Activated naive CD8-positive, alpha-beta T cell treated with anti-CD3 and anti-CD28 coated beads, Interleukin-2, amount 50 U/mL, for 16 hours (primary cell): Measurements from ENCODE around the gene DOCK1.

Experiments used
- DNase-seq: peaks from one replicate; pipeline ENCODE4 v3.0.0-alpha.2; 2020; ENCODE audit warnings: low read depth, low spot score

The DOCK1 gene

DNA sequence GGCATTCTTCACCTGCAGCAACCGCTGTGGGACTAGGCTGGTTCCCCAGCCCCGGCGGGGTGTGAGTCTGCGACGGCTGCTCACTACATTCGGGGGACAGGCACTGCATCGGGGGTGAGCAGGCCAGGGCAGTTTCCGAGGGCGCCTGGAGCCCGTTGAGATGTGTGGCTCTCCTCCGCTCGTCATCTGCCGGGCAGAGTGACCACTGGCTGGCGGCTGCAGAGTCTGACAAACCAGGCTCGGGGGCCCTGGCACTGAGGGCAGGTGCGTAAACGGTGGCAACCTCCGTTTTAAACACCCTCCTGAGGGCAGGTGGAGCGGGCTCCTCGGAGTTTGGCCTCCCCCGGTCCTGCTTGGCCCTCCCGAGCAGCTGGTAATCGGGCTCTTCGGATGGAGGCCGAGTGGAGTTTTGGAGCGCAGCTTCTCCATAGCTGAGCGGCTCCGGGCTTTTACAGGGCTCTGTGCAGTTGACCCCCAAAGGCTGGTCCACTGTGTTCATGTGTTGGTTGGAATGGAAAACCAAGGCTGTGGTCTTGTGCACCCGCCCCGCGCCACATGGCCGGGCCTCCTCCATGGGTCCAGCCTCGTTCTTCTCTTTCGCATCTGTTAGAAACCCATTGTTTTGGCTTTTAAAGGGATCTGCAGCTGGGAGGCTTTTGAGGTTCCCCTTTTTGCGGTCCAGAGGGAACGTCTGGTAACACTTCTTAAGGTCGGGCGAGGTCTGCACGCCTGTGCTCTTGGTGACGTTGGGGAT is 270.3 kb downstream of the DOCK1 start:
- no peak for DNase-seq

- DNase-seq = no peak
Measured at GRCh38 chr10:127176649-127177048, 271.4 kb downstream of the DOCK1 start.

DNA sequence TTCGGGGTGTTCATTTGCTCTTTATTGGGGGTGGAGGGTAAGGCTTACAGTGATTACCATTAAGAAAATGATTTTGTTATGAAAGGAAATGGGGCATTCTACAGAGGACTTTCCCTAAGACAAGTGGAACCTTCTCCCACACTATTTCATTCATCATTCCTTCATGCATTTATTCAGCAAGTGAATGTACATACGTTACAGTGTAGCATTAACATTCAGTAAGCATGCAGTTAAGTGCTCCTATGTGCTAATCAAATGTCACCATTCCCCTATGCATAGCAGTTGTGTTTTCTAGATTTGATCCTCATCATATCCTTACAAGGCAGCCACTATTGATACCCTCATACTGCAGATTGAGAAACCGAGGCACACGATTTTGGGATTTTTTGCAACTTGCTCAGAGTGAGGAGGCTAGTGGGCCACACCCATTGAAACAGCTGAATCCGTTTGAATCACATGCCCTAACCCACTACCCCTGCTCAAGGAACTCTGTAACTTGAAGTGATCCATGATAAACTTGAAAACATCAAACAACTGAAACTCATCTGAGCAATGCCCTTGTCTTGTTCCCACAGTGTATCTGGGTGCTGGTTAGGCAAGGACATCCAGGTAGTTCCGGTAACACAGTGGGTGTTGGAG is 274.5 kb downstream of the DOCK1 start:
- no peak for DNase-seq

DNA sequence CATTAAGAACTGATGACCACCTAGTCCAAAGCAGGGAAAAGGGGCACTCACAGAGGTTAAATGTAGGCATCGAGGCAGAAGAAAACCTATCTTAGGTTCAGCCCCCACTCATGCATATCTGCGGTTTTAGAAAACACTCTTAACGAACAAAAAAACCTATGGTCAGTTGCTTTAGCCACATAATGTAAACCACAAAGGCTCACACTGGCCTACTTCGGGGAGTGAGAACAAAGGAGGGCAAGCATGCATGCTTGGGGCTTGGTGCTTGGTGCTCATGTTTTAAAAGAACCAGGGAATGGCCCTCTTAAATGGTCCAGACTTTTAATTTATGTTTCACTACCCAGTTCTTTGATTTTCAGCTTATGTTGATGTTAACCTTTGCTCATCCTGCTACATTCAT is 276.9 kb downstream of the DOCK1 start:
- DNase-seq = no peak

DNA sequence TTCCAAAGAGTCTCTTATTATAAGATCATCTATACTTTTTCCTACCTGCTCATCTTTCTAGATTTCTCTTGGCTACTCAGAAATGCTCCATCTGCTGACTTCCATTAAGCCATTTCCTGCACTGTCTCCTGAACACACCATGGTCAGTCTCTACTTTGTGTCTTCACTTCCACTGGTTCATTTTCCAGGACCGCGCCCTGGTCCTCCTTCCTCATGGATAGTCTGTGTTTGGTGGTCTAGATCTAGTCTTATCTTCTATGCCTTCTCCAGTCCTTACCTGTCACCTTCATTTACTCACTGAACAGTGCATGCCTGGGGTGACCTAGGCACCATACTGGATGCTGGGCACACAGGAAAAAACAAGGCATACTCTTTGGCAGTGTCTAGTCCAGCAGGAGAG is 279.4 kb downstream of the DOCK1 start:
- DNase-seq = no peak

- no peak for DNase-seq
Measured at GRCh38 chr10:127186813-127187212, 281.6 kb downstream of the DOCK1 start.

DNA sequence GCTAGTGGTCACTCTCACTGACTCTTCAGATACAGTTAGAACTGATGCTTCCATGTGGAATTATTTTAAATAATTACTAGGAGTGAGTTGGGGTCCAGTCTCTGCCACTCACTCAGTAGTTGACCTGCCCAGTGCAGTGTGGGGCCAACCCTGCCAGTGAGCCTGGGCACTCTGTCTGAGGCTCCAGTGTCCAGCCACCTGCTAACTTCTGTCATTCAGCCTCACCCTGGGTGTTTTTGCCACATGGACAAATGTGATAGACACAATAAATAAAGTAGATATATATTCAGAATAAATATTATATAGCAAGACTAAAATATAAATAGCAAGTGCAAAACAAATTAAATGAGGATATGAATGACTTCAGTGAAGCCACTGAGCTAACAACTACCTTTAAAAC is 284.0 kb downstream of the DOCK1 start:
- no peak for DNase-seq

GRCh38 chr10:127190427-127190826 is 285.2 kb downstream of the DOCK1 start:
- no peak for DNase-seq

GRCh38 chr10:127193125-127193524 is 287.9 kb downstream of the DOCK1 start:
- DNase-seq = no peak

- no peak for DNase-seq
Measured at GRCh38 chr10:127194111-127194510, 288.9 kb downstream of the DOCK1 start.

- no peak for DNase-seq
Measured at GRCh38 chr10:127194599-127194998, 289.4 kb downstream of the DOCK1 start.

GRCh38 chr10:127195041-127195506 is 289.8 kb downstream of the DOCK1 start:
- no peak for DNase-seq

DNA sequence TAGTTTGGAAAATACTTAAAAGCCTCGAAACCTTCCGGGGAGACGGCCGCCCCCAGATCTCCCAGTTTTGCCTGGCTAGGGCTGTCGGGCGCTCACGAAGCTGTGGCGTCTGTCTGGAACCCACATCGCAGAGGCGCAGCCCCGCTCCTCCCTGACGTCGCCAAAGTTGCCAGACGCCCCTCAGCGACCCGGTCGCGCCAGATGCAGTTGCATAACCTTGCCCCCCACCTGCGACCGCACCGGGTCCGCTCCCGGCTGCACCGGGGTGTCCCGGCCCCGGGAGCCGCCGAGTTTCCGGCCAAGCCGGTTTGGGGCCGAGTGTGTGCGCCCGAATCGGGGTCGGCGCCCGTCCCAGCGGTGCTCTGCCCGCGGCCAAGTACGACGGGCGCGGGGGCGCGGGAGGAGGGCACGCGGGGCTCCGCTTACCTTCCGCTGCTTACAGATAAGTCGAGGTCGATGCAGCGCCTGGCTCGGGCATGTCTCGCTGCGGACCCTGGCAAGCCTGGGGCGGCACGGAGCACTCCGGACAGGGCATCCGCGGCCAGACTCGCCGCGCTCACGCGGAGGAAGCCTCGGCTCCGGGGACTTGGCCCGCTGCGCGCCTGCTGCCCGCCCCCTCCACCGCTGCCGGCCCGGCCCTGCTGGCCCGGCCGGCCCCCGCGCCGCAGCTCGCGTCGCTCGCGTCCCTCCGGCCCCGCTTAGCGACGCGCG is 290.5 kb downstream of the DOCK1 start:
- DNase-seq = no peak

- no peak for DNase-seq
Measured at GRCh38 chr10:127196282-127197153, 291.3 kb downstream of the DOCK1 start, which contains the start of gene INSYN2A. Gene INSYN2A, minus strand, starts transcription at chr10:127196591. Its CDS starts 20,196 bp downstream, at chr10:127176395.

- DNase-seq = no peak
Measured at GRCh38 chr10:127197154-127197432, 291.9 kb downstream of the DOCK1 start.

GRCh38 chr10:127198307-127198706 is 293.1 kb downstream of the DOCK1 start:
- no peak for DNase-seq

DNA sequence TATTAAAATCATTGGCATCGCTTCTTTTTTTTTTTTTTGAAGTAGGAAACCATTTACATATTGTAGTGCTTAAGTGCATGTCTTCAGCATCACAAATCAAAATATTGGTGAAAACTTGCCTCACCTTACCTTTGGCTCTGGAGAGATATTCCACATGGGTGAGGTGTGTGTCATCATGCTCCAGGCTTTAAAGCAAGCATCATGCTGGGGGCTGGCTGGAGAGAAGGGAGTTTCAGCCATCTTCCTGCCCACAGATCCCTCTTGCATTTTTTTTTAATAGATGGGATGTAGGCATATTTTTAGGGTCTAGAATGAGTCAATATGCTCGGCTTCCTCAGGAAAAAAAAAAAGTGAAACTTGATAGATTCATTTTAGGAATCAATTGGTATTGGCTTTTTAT is 293.5 kb downstream of the DOCK1 start:
- no peak for DNase-seq

DNA sequence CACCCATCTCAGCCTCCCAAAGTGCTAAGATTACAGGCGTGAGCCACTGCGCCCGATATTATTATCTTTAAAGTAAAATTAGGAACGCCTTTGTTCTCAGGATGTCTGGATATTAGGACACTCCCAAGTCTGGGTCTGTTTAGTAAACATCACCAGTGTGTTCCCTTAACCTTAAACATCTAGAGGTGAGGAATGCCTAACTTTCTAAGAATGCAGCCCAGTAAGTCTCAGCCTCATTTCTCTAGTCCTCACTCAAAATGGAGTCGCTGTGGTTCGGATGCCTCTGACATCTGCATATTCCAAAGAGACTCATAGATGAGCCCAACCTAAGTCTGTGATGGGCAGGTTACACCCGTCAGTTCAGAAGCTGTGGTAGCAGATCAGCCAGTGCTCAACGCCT is 295.4 kb downstream of the DOCK1 start:
- DNase-seq = no peak

DNA sequence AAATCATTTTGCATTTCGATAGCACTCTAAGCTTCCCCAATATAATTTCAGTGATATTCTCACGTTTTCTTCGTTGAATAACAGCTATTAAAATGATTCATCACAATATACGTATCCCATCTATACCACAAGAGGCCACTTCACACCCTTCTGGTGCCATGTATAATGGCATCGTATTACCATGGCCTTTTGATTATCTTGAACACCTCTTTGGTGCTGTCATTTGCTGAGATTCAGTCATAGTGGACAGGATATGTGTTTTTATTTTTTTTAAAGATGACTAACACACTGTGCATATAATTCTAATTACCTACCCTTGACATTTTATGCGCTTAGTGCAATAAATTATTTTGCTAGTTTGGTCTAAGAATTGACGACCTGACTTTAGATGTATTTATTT is 297.8 kb downstream of the DOCK1 start:
- DNase-seq = no peak

DNA sequence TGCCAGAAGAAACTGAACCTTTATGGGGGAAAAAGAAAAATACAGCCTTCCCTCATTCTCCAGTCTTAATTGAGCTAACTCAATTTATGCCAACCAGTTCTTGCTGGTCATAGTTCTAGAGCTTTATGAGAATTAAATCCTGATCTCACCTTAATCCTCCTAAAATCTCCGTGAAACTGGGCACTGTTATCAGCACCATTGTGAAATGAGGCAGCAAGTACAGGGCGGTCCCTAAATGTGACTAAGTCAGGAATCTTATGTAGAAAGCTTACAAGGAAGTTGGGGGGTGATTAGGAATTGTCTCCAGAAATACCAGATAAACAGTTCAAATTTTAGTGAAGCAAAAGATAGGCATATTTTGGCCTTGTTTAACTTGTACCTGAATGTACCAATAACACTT is 301.9 kb downstream of the DOCK1 start:
- DNase-seq = no peak

- DNase-seq = no peak
Measured at GRCh38 chr10:127210936-127211466, 305.8 kb downstream of the DOCK1 start.

GRCh38 chr10:127215866-127216265 is 310.6 kb downstream of the DOCK1 start:
- no peak for DNase-seq
